GM23248 (cell line): ENCODE results near the gene GNB3. TPM values are rescaled to one million over a fixed set of nuclear protein-coding genes. Genes with fewer than 3 reads are reported as not detected.

Experiments
- DNase-seq: peaks from one replicate; pipeline ENCODE4 v3.0.0-alpha.2; 2015
- H2AFZ ChIP-seq: fragments of 200-600 bp; sonication (generic); 2 replicates; pipeline ENCODE4 v1.6.1; 2016; ENCODE audit warnings: antibody characterized with exemption
- H3F3A ChIP-seq: fragments of 200-600 bp; sonication (generic); 2 replicates; pipeline ENCODE4 v1.6.1; 2016; ENCODE audit warnings: mild to moderate bottlenecking, antibody characterized with exemption, mixed run types; ENCODE audit not compliant: insufficient read depth
- H3K27ac ChIP-seq: fragments of 200-600 bp; sonication (generic); 2 replicates; pipeline ENCODE4 v1.5.1; 2016; ENCODE audit warnings: mild to moderate bottlenecking
- H3K27me3 ChIP-seq: fragments of 200-600 bp; sonication (generic); replicated peaks from 2 replicates; pipeline ENCODE4 v1.6.1; 2016; ENCODE audit warnings: mild to moderate bottlenecking; ENCODE audit not compliant: insufficient read depth
- H3K36me3 ChIP-seq: fragments of 200-600 bp; sonication (generic); 2 replicates; pipeline ENCODE4 v1.6.1; 2016; ENCODE audit warnings: low read depth, mild to moderate bottlenecking
- H3K4me1 ChIP-seq: fragments of 200-600 bp; sonication (generic); 2 replicates; pipeline ENCODE4 v1.6.1; 2016; ENCODE audit warnings: mild to moderate bottlenecking; ENCODE audit not compliant: insufficient read depth
- H3K4me2 ChIP-seq: fragments of 200-600 bp; sonication (generic); one replicate; pipeline ENCODE4 v1.6.1; 2016; ENCODE audit warnings: mild to moderate bottlenecking; ENCODE audit not compliant: unreplicated experiment
- H3K4me3 ChIP-seq: fragments of 200-600 bp; sonication (generic); 2 replicates; pipeline ENCODE4 v1.5.1; 2016; ENCODE audit warnings: mild to moderate bottlenecking
- H3K79me2 ChIP-seq: fragments of 200-600 bp; sonication (generic); 2 replicates; pipeline ENCODE4 v1.6.1; 2016; ENCODE audit warnings: mild to moderate bottlenecking; ENCODE audit not compliant: insufficient read depth
- H3K9ac ChIP-seq: fragments of 200-600 bp; sonication (generic); 2 replicates; pipeline ENCODE4 v1.6.1; 2016; ENCODE audit warnings: mild to moderate bottlenecking
- H3K9me2 ChIP-seq: fragments of 200-600 bp; sonication (generic); 2 replicates; pipeline ENCODE4 v1.6.1; 2016; ENCODE audit warnings: mixed run types, mild to moderate bottlenecking, moderate library complexity; ENCODE audit not compliant: insufficient read depth
- H3K9me3 ChIP-seq: fragments of 200-600 bp; sonication (generic); one replicate; pipeline ENCODE4 v1.6.1; 2017; ENCODE audit warnings: low read depth
- H4K20me1 ChIP-seq: fragments of 200-600 bp; sonication (generic); 2 replicates; pipeline ENCODE4 v1.6.0; 2016; ENCODE audit not compliant: insufficient read depth
- EZH2 ChIP-seq: fragments of 200-600 bp; sonication (generic); IDR thresholded peaks from 2 replicates; pipeline ENCODE4 v1.6.1; 2018; ENCODE audit warnings: antibody characterized with exemption, mild to moderate bottlenecking; ENCODE audit not compliant: insufficient read depth, poor library complexity, severe bottlenecking
- EZH2phosphoT487 ChIP-seq: fragments of 200-600 bp; sonication (generic); IDR thresholded peaks from 2 replicates; pipeline ENCODE4 v1.6.1; 2018; ENCODE audit warnings: antibody characterized with exemption, moderate library complexity, mild to moderate bottlenecking, low read depth; ENCODE audit not compliant: insufficient read depth
- WGBS, 2 experiments: methylation state at CpG; one replicate each; pipeline ENCODE4 v1.1.6; 2015 to 2017; ENCODE audit warnings: low lambda C conversion rate in 2 of 2, low coverage in 1 of 2; ENCODE audit errors: missing lambda C conversion rate in 2 of 2; 5-methylcytosine and 5-hydroxymethylcytosine counted together
- in situ Hi-C: fragments of 300-500 bp; cut with MboI; formaldehyde crosslinking; loops from 2 replicates; pipeline ENCODE4 v1.15.0; 2020
- polyA plus RNA-seq: library from polyadenylated mRNA; unstranded; fragments of >200 nt; fragmentation: Nextera tagmentation; extraction: Ambion mirVana; gene quantifications from 2 replicates; pipeline ENCODE4 v1.2.1, GENCODE V29; 2016
- total RNA-seq: library from RNA; depleted of rRNA; stranded (reverse); fragments of >200 nt; shearing (Covaris generic); gene quantifications from 2 replicates; pipeline ENCODE4 v1.2.3, GENCODE V29; 2014

Gene GNB3
- total and polyA plus RNA-seq, 2 experiments from 2014 or later: 2.2 to 3.2 TPM

DNA sequence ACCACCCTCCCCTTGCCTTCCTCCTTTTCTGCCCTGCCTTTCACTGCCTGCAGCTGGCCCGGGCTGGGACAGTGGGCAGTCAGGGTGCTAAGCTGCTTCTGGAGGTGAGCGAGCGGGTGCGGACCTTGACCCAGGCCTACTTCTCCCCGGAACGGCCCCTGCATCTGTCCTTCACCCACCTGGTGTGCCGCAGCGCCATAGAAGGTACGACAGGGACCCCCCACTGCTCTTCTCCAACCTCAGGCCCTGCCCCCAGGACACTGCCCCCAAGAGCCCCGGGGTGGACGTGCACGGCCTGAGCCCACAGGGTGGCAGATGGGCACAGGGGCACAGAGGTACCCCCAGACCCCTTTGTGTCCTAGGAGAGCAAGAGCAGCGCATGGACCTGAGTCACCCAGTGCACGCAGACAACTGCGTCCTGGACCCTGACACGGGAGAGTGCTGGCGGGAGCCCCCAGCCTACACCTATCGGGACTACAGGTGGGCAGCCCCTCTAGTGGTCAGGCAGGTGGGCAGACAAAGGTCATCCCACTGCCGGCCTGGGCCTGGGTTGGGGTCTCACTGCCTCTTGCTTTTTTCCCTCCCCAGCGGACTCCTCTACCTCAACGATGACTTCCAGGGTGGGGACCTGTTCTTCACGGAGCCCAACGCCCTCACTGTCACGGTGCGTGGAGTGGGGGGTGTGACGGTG is 3.2 kb upstream of the GNB3 start:
- Histone ChIP-seq H3K4me1 (no peaks in the 10 kb centered on the region), H3K4me2 (no peak overlapping the region), H2AFZ (no peak overlapping the region), H3K27ac (no peak overlapping the region), H3K9me2 (no peaks in the 10 kb centered on the region), H3K27me3 (no peaks in the 10 kb centered on the region), H3K9me3 (no peaks in the 10 kb centered on the region), H3F3A (no peaks in the 10 kb centered on the region; the same call in 1 of the 2 replicates), H3K79me2 (no peaks in the 10 kb centered on the region), H3K4me3 (no peak overlapping the region), H3K36me3 (peaks cover 8% of the 10 kb centered on the region; the same call in 1 of the 2 replicates), H3K9ac (no peak overlapping the region), H4K20me1 (no peaks in the 10 kb centered on the region)
- WGBS, 2 experiments: 93 to 94% methylated on average over 22 to 26 of the region's 26 CpGs
- in situ Hi-C loops: no loop called here
- TF ChIP-seq EZH2phosphoT487: no peak
- no peak for TF ChIP-seq EZH2
- no peak for DNase-seq

DNA sequence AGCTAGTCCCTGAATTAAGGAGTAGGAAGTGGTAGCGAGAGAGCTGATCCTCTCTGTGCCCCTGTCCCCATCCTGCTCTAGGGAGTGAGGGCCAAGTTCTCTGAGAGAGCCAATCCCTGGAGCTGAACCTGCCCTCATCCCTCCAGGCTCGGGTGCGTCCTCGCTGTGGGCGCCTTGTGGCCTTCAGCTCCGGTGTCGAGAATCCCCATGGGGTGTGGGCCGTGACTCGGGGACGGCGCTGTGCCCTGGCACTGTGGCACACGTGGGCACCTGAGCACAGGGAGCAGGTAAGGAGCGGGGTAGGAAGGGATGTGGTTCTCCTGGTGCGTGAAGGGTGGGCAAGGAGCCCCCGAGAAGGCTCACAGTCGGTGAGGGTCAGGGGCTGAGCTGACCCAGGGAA is 1.9 kb upstream of the GNB3 start:
- H3K36me3 ChIP-seq: peaks cover 8% of the 10 kb centered on the region; the same call in 1 of the 2 replicates
- DNase-seq: no peak
- in situ Hi-C loops: no loop called here

DNA sequence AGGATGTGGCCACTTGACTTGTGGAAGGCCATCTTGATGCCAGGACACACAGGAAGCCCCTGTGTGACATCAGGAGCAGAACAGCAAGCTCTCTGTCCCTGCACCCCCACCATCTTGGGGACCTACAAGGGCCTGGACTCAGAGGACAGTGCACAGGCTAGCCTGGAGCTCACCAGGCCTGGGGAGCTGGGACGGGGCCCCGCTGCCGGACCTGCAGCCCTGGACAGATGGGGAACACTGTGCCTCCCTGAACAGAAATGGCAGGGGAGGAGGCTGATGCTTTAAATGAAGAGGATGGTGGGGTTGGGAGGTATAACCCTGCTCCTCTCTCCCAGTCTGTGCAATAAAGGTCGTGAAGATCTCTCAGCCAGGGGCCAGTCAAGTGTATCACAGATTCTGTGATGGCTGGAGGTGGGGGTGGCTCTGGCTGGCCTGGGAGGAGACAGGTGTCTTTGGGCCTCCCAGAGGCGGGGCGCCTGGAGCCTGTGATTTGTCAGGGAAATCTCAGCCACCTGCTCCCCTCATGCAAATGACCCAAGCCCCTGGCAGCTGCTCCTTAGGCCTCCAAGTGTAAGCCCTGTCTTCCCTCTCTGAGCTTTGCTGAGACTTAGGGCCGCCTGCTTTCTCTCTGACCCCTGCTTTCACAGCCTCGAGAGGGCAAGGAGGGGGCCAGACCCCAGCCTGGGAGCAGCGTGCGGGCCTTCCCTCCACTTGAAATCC is 1.1 kb upstream of the GNB3 start:
- H3K36me3 ChIP-seq: peaks cover 3% of the 10 kb centered on the region; the same call in 1 of the 2 replicates
- TF ChIP-seq EZH2 (no peak), EZH2phosphoT487 (no peak)
- H4K20me1 ChIP-seq: no peaks in the 10 kb centered on the region
- no peak overlapping the region for H3K4me3 ChIP-seq
- WGBS, 2 experiments: 77 to 79% methylated on average over 10 of the region's 10 CpGs
- H3K27ac ChIP-seq: no peak overlapping the region
- in situ Hi-C loops: no loop called here
- H3K9ac ChIP-seq: no peak overlapping the region
- H3K4me1 ChIP-seq: no peaks in the 10 kb centered on the region
- no peaks in the 10 kb centered on the region for H3K79me2 ChIP-seq
- H3F3A ChIP-seq: no peaks in the 10 kb centered on the region
- H2AFZ ChIP-seq: no peak overlapping the region
- no peak for DNase-seq
- no peaks in the 10 kb centered on the region for H3K27me3 ChIP-seq
- no peak overlapping the region for H3K4me2 ChIP-seq
- no peaks in the 10 kb centered on the region for H3K9me2 ChIP-seq
- H3K9me3 ChIP-seq: no peaks in the 10 kb centered on the region

More for the DNA sequence above, 1.9 kb upstream of the GNB3 start:
- Histone ChIP-seq H3K9me3 (no peaks in the 10 kb centered on the region), H3K27ac (no peak overlapping the region), H3K27me3 (no peaks in the 10 kb centered on the region), H3K79me2 (no peaks in the 10 kb centered on the region), H3K4me3 (no peak overlapping the region), H3K4me1 (no peaks in the 10 kb centered on the region), H4K20me1 (no peaks in the 10 kb centered on the region), H3K9ac (no peak overlapping the region), H2AFZ (no peak overlapping the region), H3F3A (no peaks in the 10 kb centered on the region; the same call in 1 of the 2 replicates), H3K9me2 (no peaks in the 10 kb centered on the region), H3K4me2 (no peak overlapping the region)
- 98% methylated on average over 14 to 16 of the region's 16 CpGs for WGBS, 2 experiments
- TF ChIP-seq EZH2: no peak
- no peak for TF ChIP-seq EZH2phosphoT487

DNA sequence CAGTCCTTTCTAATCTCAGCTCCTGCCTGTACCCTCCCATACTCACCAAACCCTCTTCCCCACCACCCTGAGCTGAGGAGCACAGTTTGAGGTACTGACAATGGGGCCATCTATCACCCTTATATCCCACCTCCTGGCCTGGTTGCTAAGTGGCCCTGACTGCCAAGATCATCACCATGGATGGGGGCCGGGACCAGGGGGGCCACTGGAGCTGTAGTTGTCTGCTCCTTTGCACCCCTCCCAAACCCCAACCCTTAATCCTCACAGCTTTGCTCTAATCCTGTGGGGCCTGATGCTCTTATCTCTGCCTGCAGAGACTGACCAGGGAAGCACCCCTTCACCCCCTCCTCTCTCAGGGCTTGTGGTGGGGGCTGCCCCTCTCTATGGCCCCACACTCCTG is 395 bp upstream of the GNB3 start:
- no peaks in the 10 kb centered on the region for H3F3A ChIP-seq
- H3K4me2 ChIP-seq: no peak overlapping the region
- no peaks in the 10 kb centered on the region for H4K20me1 ChIP-seq
- peaks cover 9% of the 10 kb centered on the region; the same call in 1 of the 2 replicates for H3K36me3 ChIP-seq
- H3K9ac ChIP-seq: no peak overlapping the region
- TF ChIP-seq EZH2: no peak
- no peak for TF ChIP-seq EZH2phosphoT487
- H3K9me2 ChIP-seq: no peaks in the 10 kb centered on the region
- in situ Hi-C loops: no loop called here
- H3K4me1 ChIP-seq: no peaks in the 10 kb centered on the region
- H3K79me2 ChIP-seq: no peaks in the 10 kb centered on the region
- DNase-seq: no peak
- no peak overlapping the region for H3K27ac ChIP-seq
- H3K4me3 ChIP-seq: no peak overlapping the region
- H3K9me3 ChIP-seq: no peaks in the 10 kb centered on the region
- H2AFZ ChIP-seq: no peak overlapping the region
- 80% methylated on average over 1 of the region's 1 CpG for WGBS, 2 experiments
- H3K27me3 ChIP-seq: no peaks in the 10 kb centered on the region
